Skeletal muscle tissue (tissue), 4 donors: ENCODE data around the gene RBP3. TPM values are rescaled to one million over a fixed set of nuclear protein-coding genes. Genes with fewer than 3 reads are reported as not detected.

ENCODE experiments used
- H3K27ac ChIP-seq: one replicate; pipeline ENCODE4 v1.7.0; 2013; ENCODE audit warnings: mild to moderate bottlenecking, low read depth, low read length, inconsistent platforms
- H3K27me3 ChIP-seq, 3 donors: one replicate each; pipeline ENCODE4 v1.7.0; 2013; ENCODE audit warnings: low read length in 3 of 3; ENCODE audit not compliant: control insufficient read depth in 3 of 3, insufficient read depth in 3 of 3
- H3K36me3 ChIP-seq, 3 donors: one replicate each; pipeline ENCODE4 v1.7.0; 2013; ENCODE audit warnings: low read length in 3 of 3; ENCODE audit not compliant: control insufficient read depth in 3 of 3, insufficient read depth in 3 of 3
- H3K4me1 ChIP-seq, 3 donors: one replicate each; pipeline ENCODE4 v1.7.0; 2013; ENCODE audit warnings: low read length in 3 of 3, mild to moderate bottlenecking in 3 of 3; ENCODE audit not compliant: control insufficient read depth in 3 of 3, insufficient read depth in 3 of 3
- H3K4me3 ChIP-seq, 3 donors: one replicate each; pipeline ENCODE4 v1.7.0; 2013; ENCODE audit warnings: low read length in 3 of 3
- H3K9ac ChIP-seq, 3 donors: one replicate each; pipeline ENCODE4 v1.7.0; 2013; ENCODE audit warnings: low read length in 3 of 3, mild to moderate bottlenecking in 3 of 3, moderate library complexity in 2 of 3, low read depth in 1 of 3
- H3K9me3 ChIP-seq, 3 donors: one replicate each; pipeline ENCODE4 v1.7.0; 2013; ENCODE audit warnings: low read length in 3 of 3; ENCODE audit not compliant: control insufficient read depth in 3 of 3
- total RNA-seq: library from RNA; depleted of rRNA; stranded (reverse); fragments of >200 nt; gene quantifications from one replicate; pipeline ENCODE4 v1.2.3, GENCODE V29; 2014
- donor health status: Osteomylitis.

RBP3 gene
- total RNA-seq, 1 donor from 2014 or later: not detected

DNA sequence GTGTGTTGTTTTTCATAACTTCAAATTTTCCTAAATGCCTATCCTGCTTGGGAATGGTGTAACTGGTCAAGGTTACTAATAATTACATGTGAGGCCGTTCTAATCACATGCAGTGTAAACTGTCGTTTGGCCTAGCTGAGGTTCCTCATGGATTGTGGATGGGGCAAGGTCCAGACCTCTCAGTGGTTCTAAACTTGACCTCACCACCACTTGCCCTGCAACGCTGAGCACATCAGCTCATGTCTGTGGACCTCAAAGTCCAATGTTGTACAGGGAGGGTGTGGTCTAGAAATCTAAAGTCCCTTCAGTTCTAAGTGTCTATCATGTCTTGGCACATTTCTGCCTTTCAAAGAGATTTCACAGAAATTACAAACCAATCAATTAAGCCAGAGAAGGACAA is 15.6 kb downstream of the RBP3 start:
- Histone ChIP-seq H3K4me3 (no peak overlapping the region), H3K9ac (no peak overlapping the region), H3K27me3 (no peaks in the 10 kb centered on the region), H3K27ac (peak overlapping the region; percentile 5), H3K4me1 (peaks cover 16 to 45% (median 41%) of the 10 kb centered on the region in 3 donors), H3K36me3 (no peaks in the 10 kb centered on the region), H3K9me3 (no peaks in the 10 kb centered on the region)

DNA sequence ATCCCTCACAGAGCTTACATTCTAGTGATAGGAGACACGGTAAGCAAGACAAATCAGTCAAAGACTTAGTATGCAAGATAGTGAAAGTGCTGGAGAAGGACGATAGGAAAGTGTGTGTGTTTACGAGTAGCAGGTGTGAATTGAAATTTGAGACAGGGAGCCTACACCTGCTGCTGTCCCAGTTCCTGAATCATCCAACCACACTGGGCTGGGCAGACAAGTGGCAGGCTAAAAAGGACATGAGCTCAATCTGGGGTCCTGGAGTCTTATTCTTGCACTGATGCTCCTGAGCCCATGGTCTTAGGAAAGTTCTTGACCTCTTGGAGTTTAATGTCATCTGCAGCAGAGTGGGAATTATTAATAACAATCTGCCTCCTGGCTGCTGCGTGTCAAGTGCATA is 16.2 kb downstream of the RBP3 start:
- no peaks in the 10 kb centered on the region for H3K27me3 ChIP-seq
- H3K4me3 ChIP-seq: no peak overlapping the region
- peak overlapping the region; percentile 5 for H3K27ac ChIP-seq
- H3K9ac ChIP-seq: no peak overlapping the region
- peaks cover 16 to 45% (median 41%) of the 10 kb centered on the region in 3 donors for H3K4me1 ChIP-seq
- no peaks in the 10 kb centered on the region for H3K9me3 ChIP-seq
- H3K36me3 ChIP-seq: no peaks in the 10 kb centered on the region

DNA sequence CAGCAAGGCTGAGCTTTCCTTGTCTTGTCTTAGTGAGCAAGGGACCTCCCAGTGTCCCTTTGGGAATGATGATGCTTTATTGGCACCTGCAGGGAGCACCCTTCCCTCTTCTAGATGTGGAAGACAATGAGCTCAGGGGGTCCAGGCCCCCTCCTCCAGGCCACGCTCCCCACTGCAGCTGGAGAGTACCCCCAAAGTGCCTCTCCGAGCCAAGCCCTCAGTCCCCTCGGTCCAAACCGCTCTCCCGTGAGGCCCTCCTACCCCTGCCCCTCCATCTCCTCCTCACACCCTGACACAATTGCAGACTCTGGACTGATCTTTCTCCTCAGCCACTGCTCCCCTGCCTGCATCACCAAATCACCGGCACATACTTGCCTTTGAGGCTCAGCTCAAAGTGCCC is 16.7 kb downstream of the RBP3 start:
- H3K9ac ChIP-seq: no peak overlapping the region
- peaks cover 16 to 43% (median 38%) of the 10 kb centered on the region in 3 donors for H3K4me1 ChIP-seq
- no peaks in the 10 kb centered on the region for H3K9me3 ChIP-seq
- no peaks in the 10 kb centered on the region for H3K36me3 ChIP-seq
- H3K27ac ChIP-seq: no peak overlapping the region
- H3K27me3 ChIP-seq: no peaks in the 10 kb centered on the region
- H3K4me3 ChIP-seq: no peak overlapping the region

DNA sequence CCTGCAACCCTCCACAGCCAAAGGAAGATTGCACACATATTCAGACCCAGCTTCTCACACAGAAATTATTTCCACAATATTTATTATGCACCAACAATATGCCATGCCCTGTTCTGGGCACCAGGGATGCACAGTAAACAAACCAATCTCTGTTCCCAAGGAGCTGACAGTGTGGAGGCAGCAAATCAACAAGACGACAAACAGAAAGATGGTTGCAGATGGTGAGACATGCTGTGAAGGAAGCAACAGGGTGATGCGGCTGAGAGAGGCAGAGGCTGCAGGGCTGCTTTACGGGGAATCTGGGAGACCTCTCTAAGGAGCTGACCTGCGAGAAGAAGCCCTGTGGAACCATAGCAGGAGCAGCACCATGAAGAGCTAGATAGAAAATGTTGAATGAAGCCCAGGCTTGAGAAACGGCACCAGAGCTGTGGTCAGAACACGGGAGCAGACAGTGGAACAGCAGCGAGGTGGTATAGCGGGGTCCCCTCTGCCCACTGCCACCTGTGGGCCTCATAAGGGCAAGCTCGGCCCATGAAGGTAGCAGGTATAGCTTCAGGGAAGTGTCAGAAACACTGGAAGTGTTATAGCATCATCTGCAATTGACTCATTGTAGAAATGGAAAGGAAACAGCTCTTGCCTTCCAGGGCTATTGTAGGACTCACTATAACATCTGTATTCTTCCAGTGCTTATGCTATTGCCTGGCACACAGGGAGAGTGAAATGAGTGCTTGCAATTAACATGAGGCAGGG is 17.4 kb downstream of the RBP3 start:
- Histone ChIP-seq H3K9ac (no peak overlapping the region), H3K27me3 (no peaks in the 10 kb centered on the region), H3K9me3 (no peaks in the 10 kb centered on the region), H3K4me1 (peaks cover 11 to 37% (median 31%) of the 10 kb centered on the region in 3 donors), H3K4me3 (no peak overlapping the region), H3K36me3 (no peaks in the 10 kb centered on the region), H3K27ac (no peak overlapping the region)

DNA sequence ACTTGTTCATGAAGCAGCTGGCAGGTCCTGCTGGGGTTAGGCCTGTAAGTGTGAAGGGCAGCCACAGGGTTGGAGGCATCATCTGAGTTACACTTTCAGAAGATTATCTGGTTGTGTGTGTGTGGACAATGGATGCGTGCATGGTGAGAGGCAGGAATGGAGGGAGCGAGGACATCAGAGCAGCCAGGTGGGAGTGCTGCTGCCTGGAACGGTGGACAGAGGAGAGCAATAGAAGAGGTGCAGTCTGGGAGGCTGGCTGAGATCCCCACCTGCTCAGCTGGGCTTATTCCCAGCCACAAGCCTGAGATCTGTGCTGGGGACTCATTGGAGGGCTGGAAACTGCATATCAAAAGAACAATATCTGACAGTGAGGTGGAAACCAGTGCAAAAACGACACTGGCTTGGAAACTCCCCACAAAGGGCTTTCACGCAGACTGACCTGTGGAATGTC is 18.0 kb downstream of the RBP3 start:
- H3K4me3 ChIP-seq: no peak overlapping the region
- no peak overlapping the region for H3K9ac ChIP-seq
- no peaks in the 10 kb centered on the region for H3K9me3 ChIP-seq

GRCh38 chr10:47366731-47367460 is 18.7 kb downstream of the RBP3 start:
- H3K4me3 ChIP-seq: no peak overlapping the region
- peaks cover 4 to 26% (median 18%) of the 10 kb centered on the region in 3 donors for H3K4me1 ChIP-seq
- H3K9ac ChIP-seq: no peak overlapping the region
- no peak overlapping the region for H3K27ac ChIP-seq
- H3K36me3 ChIP-seq: no peaks in the 10 kb centered on the region
- no peaks in the 10 kb centered on the region for H3K27me3 ChIP-seq
- H3K9me3 ChIP-seq: no peaks in the 10 kb centered on the region

More for the DNA sequence above, 18.0 kb downstream of the RBP3 start:
- H3K4me1 ChIP-seq: peaks cover 5 to 31% (median 25%) of the 10 kb centered on the region in 3 donors
- no peaks in the 10 kb centered on the region for H3K27me3 ChIP-seq
- no peaks in the 10 kb centered on the region for H3K36me3 ChIP-seq
- no peak overlapping the region for H3K27ac ChIP-seq

DNA sequence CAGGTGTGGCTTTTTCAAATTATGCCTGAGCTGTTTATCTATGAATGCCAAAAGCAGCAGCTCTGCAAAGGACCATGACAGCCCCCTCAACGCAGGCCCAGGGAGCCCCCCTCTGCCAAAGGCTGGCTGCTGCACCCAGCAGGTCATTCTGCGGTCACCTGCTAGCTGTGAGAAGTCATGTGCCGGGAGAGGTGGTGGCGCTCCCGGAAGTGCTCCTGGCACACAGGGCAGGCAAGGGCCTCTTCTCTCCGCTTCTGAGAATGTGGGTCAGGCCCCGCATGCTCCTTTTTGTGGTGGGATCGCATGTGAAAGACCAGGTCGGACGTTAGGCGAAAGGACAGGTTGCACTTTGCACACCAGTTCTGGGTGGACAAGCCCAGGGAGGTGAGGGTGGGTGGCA is 19.5 kb downstream of the RBP3 start:
- no peak overlapping the region for H3K27ac ChIP-seq
- no peaks in the 10 kb centered on the region for H3K9me3 ChIP-seq
- no peak overlapping the region for H3K4me3 ChIP-seq
- H3K9ac ChIP-seq: no peak overlapping the region
- H3K27me3 ChIP-seq: no peaks in the 10 kb centered on the region
- peaks cover 4 to 20% (median 15%) of the 10 kb centered on the region in 3 donors for H3K4me1 ChIP-seq
- H3K36me3 ChIP-seq: no peaks in the 10 kb centered on the region

DNA sequence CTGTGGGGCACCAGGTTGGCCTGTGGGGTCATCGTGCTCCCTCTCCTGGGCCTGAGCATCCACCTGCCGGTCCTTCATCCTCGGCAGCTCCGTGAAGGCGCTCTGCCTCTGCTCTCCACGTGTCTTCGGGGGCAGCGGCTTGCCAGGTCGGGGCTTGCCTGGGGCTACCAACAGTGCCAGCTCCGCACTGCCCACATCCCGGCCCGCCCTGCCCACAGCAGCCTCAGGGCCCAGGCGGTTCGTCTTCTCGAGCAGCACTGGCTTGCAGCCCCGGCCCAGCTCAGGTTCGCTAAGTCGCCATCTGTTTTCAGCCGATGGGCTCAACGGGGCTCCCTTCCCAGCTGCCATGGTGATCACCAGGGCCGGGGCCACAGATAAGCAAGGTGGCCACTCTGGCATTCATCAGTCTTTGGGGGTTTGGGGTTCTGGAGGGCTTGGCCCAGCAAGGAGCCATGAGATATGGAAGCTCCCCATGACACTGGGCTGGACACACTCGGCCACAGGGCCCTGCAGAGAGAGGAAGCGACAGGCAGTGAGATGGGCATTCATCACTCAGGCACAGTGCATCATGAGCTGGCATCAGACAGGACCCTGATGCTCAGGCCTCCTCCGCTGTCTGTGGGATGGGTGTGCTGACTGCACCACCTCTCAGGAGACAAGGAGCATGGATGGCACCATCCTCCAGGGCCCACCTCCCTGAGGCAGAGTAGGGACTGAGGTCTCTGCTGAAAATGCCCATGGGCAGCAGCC is 20.4 kb downstream of the RBP3 start:
- Histone ChIP-seq H3K36me3 (no peaks in the 10 kb centered on the region), H3K9me3 (no peaks in the 10 kb centered on the region)

GRCh38 chr10:47369251-47369894 is 21.2 kb downstream of the RBP3 start:
- no peak overlapping the region for H3K4me3 ChIP-seq
- no peak overlapping the region for H3K9ac ChIP-seq
- no peak overlapping the region for H3K27ac ChIP-seq
- no peaks in the 10 kb centered on the region for H3K27me3 ChIP-seq
- H3K36me3 ChIP-seq: no peaks in the 10 kb centered on the region
- peaks cover 4 to 11% (median 8%) of the 10 kb centered on the region in 3 donors for H3K4me1 ChIP-seq
- no peaks in the 10 kb centered on the region for H3K9me3 ChIP-seq

More for the DNA sequence above, 20.4 kb downstream of the RBP3 start:
- peaks cover 4 to 15% (median 15%) of the 10 kb centered on the region in 3 donors for H3K4me1 ChIP-seq
- no peak overlapping the region for H3K27ac ChIP-seq
- no peaks in the 10 kb centered on the region for H3K27me3 ChIP-seq
- H3K4me3 ChIP-seq: no peak overlapping the region
- no peak overlapping the region for H3K9ac ChIP-seq
